ENCODE results near the gene ANKRD23. TPM values are rescaled to one million over a fixed set of nuclear protein-coding genes. Genes with fewer than 3 reads are reported as not detected.
"Not testable (repeated sequence)": the region's sequence is repeated elsewhere in the genome, so short reads cannot be mapped to it uniquely, and the experiment has no call there.

Gene ANKRD23
- total and polyA plus RNA-seq, 2 donors (not counting 1 experiment from before 2014, with no cell fraction given): 0.41 to 1.3 TPM

- TF ChIP-seq EZH2 (IDR thresholded peaks at IDR 0.05; ENCODE audit: low read length, missing control alignments): no peak
- TF ChIP-seq CTCF (conservative IDR thresholded peaks at IDR 0.05 in 1 of 2, IDR thresholded peaks at IDR 0.05 in 1 of 2; ENCODE audit: low read depth in 1 of 2, low read length in 2 of 2): no peak
- Histone ChIP-seq H3K27ac (ENCODE audit: insufficient read depth, low read length) (no peak overlapping the region), H4K20me1 (ENCODE audit: control insufficient read depth, extremely low read depth, insufficient read depth, low read length) (no peaks in the 10 kb centered on the region), H3K4me3 (replicated peaks in 1 of 4; ENCODE audit: control extremely low read depth in 1 of 4, insufficient read depth in 1 of 4, low read depth in 3 of 4, low read length in 4 of 4) (no peak overlapping the region), H3K9me3 (ENCODE audit: control insufficient read depth, insufficient read depth, low read depth, low read length) (no peaks in the 10 kb centered on the region), H3K9ac (ENCODE audit: insufficient read depth, low read length) (no peak overlapping the region), H3K4me2 (ENCODE audit: extremely low read depth, insufficient read depth, low read length) (no peak overlapping the region), H3K4me1 (ENCODE audit: control insufficient read depth, extremely low read depth, insufficient read depth, low read length) (no peaks in the 10 kb centered on the region), H3K27me3 (ENCODE audit: control insufficient read depth, insufficient read depth, low read length) (no peaks in the 10 kb centered on the region), H2AFZ (ENCODE audit: low read length) (no peak overlapping the region), H3K79me2 (ENCODE audit: control insufficient read depth, insufficient read depth, low read length) (no peaks in the 10 kb centered on the region), H3K36me3 (ENCODE audit: control insufficient read depth, insufficient read depth, low read length) (no peaks in the 10 kb centered on the region)
- DNase-seq (ENCODE audit: low read depth in 2 of 2): no peak
Measured at GRCh38 chr2:96808176-96808837, 35.5 kb downstream of the ANKRD23 start.

- Histone ChIP-seq H2AFZ (ENCODE audit: low read length) (no peak overlapping the region), H3K36me3 (ENCODE audit: control insufficient read depth, insufficient read depth, low read length) (no peaks in the 10 kb centered on the region), H3K9ac (ENCODE audit: insufficient read depth, low read length) (no peak overlapping the region), H3K27ac (ENCODE audit: insufficient read depth, low read length) (no peak overlapping the region), H3K79me2 (ENCODE audit: control insufficient read depth, insufficient read depth, low read length) (no peaks in the 10 kb centered on the region), H3K9me3 (ENCODE audit: control insufficient read depth, insufficient read depth, low read depth, low read length) (no peaks in the 10 kb centered on the region), H3K4me1 (ENCODE audit: control insufficient read depth, extremely low read depth, insufficient read depth, low read length) (no peaks in the 10 kb centered on the region), H3K4me2 (ENCODE audit: extremely low read depth, insufficient read depth, low read length) (no peak overlapping the region), H3K27me3 (ENCODE audit: control insufficient read depth, insufficient read depth, low read length) (no peaks in the 10 kb centered on the region), H4K20me1 (ENCODE audit: control insufficient read depth, extremely low read depth, insufficient read depth, low read length) (no peaks in the 10 kb centered on the region), H3K4me3 (replicated peaks in 1 of 4; ENCODE audit: control extremely low read depth in 1 of 4, insufficient read depth in 1 of 4, low read depth in 3 of 4, low read length in 4 of 4) (no peak overlapping the region)
- TF ChIP-seq EZH2 (IDR thresholded peaks at IDR 0.05; ENCODE audit: low read length, missing control alignments) (no peak), CTCF (conservative IDR thresholded peaks at IDR 0.05 in 1 of 2, IDR thresholded peaks at IDR 0.05 in 1 of 2; ENCODE audit: low read depth in 1 of 2, low read length in 2 of 2) (no peak)
- DNase-seq (ENCODE audit: low read depth in 2 of 2): no peak
Measured at GRCh38 chr2:96807127-96807471, 36.7 kb downstream of the ANKRD23 start.

GRCh38 chr2:96806468-96807126 lies 37.2 kb downstream of the ANKRD23 start:
- Histone ChIP-seq H3K36me3 (ENCODE audit: control insufficient read depth, insufficient read depth, low read length) (no peaks in the 10 kb centered on the region), H3K27ac (ENCODE audit: insufficient read depth, low read length) (no peak overlapping the region), H4K20me1 (ENCODE audit: control insufficient read depth, extremely low read depth, insufficient read depth, low read length) (no peaks in the 10 kb centered on the region), H3K9me3 (ENCODE audit: control insufficient read depth, insufficient read depth, low read depth, low read length) (no peaks in the 10 kb centered on the region), H3K4me2 (ENCODE audit: extremely low read depth, insufficient read depth, low read length) (no peak overlapping the region), H2AFZ (ENCODE audit: low read length) (no peak overlapping the region), H3K9ac (ENCODE audit: insufficient read depth, low read length) (no peak overlapping the region), H3K4me3 (replicated peaks in 1 of 4; ENCODE audit: control extremely low read depth in 1 of 4, insufficient read depth in 1 of 4, low read depth in 3 of 4, low read length in 4 of 4) (no peak overlapping the region), H3K79me2 (ENCODE audit: control insufficient read depth, insufficient read depth, low read length) (no peaks in the 10 kb centered on the region), H3K4me1 (ENCODE audit: control insufficient read depth, extremely low read depth, insufficient read depth, low read length) (no peaks in the 10 kb centered on the region), H3K27me3 (ENCODE audit: control insufficient read depth, insufficient read depth, low read length) (no peaks in the 10 kb centered on the region)
- no peak for DNase-seq (ENCODE audit: low read depth in 2 of 2)
- TF ChIP-seq CTCF (conservative IDR thresholded peaks at IDR 0.05 in 1 of 2, IDR thresholded peaks at IDR 0.05 in 1 of 2; ENCODE audit: low read depth in 1 of 2, low read length in 2 of 2): no peak
- TF ChIP-seq EZH2 (IDR thresholded peaks at IDR 0.05; ENCODE audit: low read length, missing control alignments): no peak

- not testable (repeated sequence) for H3K79me2 ChIP-seq (ENCODE audit: control insufficient read depth, insufficient read depth, low read length); H3K27me3 ChIP-seq (ENCODE audit: control insufficient read depth, insufficient read depth, low read length); H3K4me2 ChIP-seq (ENCODE audit: extremely low read depth, insufficient read depth, low read length); H4K20me1 ChIP-seq (ENCODE audit: control insufficient read depth, extremely low read depth, insufficient read depth, low read length); H2AFZ ChIP-seq (ENCODE audit: low read length); H3K4me3 ChIP-seq (replicated peaks in 1 of 4; ENCODE audit: control extremely low read depth in 1 of 4, insufficient read depth in 1 of 4, low read depth in 3 of 4, low read length in 4 of 4); H3K9ac ChIP-seq (ENCODE audit: insufficient read depth, low read length); H3K36me3 ChIP-seq (ENCODE audit: control insufficient read depth, insufficient read depth, low read length); H3K9me3 ChIP-seq (ENCODE audit: control insufficient read depth, insufficient read depth, low read depth, low read length); H3K27ac ChIP-seq (ENCODE audit: insufficient read depth, low read length); DNase-seq (ENCODE audit: low read depth in 2 of 2); H3K4me1 ChIP-seq (ENCODE audit: control insufficient read depth, extremely low read depth, insufficient read depth, low read length)
Measured at GRCh38 chr2:96805946-96806345, 37.9 kb downstream of the ANKRD23 start.
